ENCODE data around the gene ISYNA1.
"Not testable (repeated sequence)": the region's sequence is repeated elsewhere in the genome, so short reads cannot be mapped to it uniquely, and the experiment has no call there.

ISYNA1 gene

DNA sequence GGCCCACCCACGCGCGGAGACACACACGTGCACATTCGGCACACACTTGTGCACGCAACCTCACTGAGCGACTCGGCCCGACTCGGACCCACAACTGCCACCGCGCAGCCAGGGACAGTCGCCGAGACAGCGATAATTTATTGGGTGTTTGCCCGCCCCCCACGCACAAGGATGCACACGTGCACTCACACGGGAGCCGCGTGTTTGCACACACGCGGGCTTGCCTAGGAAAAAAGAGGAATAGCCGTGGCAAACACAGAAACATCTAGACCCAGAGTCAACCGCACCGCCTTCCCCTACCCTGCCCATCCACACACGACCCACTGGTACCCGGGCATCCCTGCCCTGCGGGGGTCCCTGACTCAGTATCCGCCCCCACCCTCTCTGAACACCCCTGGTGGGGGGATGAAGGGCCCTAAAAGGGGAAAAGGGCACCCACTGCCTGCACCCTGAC lies 19.9 kb downstream of the ISYNA1 start:
- no peak for DNase-seq

- DNase-seq, result no peak
These were observed 20.5 kb downstream of the ISYNA1 start for GRCh38 chr19:18417250-18418028.

GRCh38 chr19:18416778-18417249 lies 21.1 kb downstream of the ISYNA1 start:
- peak; percentile 79 for DNase-seq

- peak; percentile 69 for DNase-seq
These were observed 22.6 kb downstream of the ISYNA1 start for GRCh38 chr19:18415178-18415867.

DNA sequence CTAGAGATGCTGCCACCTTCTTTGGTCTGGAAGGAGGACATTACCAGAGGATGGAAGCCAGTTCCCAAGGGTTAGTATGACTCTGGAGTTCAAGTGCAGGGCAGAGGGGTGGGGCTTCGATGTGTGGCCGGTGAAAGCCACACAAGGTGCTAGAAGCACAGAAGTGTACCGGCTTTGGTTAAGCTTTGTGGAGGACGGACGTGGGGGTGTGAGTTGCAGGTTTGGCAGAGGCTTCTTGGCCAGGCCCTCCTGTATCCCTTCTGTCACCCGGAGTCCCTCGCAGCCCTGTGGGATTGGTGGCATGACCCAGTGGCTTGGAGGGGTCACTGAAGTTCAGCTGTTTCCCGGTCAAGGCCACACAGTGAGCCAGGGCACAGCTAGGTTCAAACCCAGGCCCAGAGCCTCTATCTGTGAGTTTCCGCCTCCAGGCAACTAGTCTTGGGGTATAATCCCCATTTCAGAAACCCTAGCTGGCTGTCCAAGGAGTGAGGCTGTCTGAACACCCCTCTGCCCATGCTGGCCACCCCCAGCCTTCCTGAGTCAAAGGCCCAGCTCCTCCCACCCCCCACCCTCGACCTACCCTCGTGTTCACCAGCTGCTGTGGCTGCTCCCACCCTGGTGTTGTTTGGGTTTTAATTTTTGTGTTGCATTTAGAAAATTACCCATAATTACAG lies 23.3 kb downstream of the ISYNA1 start:
- no peak for DNase-seq

- DNase-seq, result no peak
These were observed 25.2 kb downstream of the ISYNA1 start for GRCh38 chr19:18412610-18413239.

- no peak for DNase-seq
These were observed 29.9 kb downstream of the ISYNA1 start for GRCh38 chr19:18408053-18408476.

DNA sequence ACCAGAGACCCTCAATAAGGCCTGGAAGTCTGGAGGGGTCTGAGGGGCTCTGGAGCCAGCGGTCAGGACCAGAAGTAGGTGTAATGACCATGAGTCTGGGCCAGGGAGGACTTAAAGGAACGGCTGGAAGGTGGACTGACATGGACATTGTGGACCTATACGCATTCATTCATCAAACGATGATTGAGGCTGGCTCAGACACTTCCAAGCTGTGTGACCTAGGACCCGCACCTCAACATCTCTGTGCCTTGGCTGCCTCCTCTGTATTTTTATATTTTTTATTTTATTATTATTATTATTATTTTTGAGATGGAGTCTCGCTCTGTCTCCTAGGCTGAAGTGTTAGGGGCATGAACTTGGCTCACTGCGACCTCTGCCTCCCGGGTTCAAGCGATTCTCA lies 31.2 kb downstream of the ISYNA1 start:
- DNase-seq, result no peak

GRCh38 chr19:18405754-18406153 lies 32.2 kb downstream of the ISYNA1 start:
- not testable (repeated sequence) for DNase-seq

DNA sequence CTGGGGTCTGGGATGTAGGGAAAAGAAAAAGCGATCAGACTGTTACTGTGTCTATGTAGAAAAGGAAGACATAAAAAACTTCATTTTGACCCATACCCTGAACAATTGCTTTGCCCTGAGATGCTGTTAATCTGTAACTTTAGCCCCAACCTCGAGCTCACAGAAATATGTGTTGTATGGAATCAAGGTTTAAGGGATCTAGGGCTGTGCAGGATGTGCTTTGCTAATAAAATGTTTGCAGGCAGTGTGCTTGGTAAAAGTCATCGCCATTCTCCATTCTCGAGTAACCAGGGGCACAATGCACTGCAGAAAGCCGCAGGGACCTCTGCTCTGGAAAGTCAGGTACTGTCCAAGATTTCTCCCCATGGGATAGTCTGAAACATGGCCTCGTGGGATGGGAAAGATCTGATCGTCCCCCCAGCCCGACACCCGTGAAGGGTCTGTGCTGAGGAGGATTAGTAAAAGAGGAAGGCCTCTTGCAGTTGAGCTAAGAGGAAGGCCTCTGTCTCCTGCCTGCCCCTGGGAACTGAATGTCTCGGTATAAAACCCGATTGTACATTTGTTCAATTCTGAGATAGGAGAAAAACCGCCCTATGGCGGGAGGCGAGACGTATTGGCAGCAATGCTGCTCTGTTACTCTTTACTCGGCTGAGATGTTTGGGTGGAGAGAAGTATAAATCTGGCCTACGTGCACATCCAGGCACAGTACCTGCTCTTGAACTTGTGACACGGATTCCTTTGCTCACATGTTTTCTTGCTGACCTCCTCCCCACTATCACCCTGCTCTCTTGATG lies 35.3 kb downstream of the ISYNA1 start:
- DNase-seq, result not testable (repeated sequence)

- no peak for DNase-seq
These were observed 36.3 kb downstream of the ISYNA1 start for GRCh38 chr19:18401580-18402112.

DNA sequence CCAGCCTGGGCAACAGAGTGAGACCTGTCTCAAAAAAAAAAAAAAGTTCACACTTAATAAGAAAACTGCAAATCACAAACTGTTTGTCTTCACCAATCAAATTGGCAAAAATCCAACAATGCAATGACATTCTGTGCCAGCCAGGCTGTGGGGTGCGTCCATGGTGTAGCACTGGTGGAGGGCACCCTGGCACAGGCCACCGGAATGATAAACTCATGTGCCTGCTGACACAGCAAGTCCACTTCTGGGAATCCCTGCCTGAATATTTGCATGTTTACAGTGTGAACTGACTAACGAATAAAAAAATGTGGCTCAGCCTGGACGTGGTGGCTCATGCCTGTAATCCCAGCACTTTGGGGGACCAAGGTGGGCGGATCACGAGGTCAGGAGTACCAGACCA lies 38.9 kb downstream of the ISYNA1 start:
- no peak for DNase-seq

GRCh38 chr19:18397242-18398202 lies 40.4 kb downstream of the ISYNA1 start, which contains the start of gene LRRC25:
Gene LRRC25, minus strand, starts transcription at chr19:18397622. Its CDS starts 659 bp downstream, at chr19:18396963.
- DNase-seq, result no peak

GRCh38 chr19:18396471-18397241 lies 41.3 kb downstream of the ISYNA1 start:
- no peak for DNase-seq

GRCh38 chr19:18393836-18394235 lies 44.1 kb downstream of the ISYNA1 start:
- no peak for DNase-seq

DNA sequence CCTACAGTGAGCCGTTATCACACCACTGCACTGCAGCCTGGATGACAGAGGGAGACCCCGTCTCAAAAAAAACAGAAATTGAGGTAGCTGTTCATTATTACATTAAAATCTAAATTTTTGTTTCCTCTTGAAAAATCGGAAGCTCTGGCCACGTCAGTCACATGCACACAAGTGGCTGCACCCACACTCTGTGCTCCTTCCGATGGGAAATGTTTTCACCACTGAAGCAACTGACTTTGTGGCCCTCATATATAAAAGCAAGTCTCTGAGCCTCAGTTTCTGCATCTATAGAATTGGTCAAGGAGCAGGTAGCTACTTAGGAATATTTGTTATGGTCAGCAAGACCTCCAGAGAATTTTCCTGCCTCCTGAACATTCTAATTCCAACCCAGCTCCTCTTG lies 45.0 kb downstream of the ISYNA1 start:
- DNase-seq, result no peak

- DNase-seq, result no peak
These were observed 45.5 kb downstream of the ISYNA1 start for GRCh38 chr19:18392417-18392816.

- no peak for DNase-seq
These were observed 46.3 kb downstream of the ISYNA1 start for GRCh38 chr19:18391509-18392075.
